Activated CD4-positive, alpha-beta memory T cell treated with anti-CD3 and anti-CD28 coated beads, Interleukin-2, amount 10 ng/mL, durations not matched to agents 7 days and 5 days (primary cell): Measurements from ENCODE around the gene MRPS18A. TPM values are rescaled to one million over a fixed set of nuclear protein-coding genes. Genes with fewer than 3 reads are reported as not detected.
A peak's percentile ranks its signal among the peaks of the same experiment; 100 is the strongest.
"Not testable (repeated sequence)": the region's sequence is repeated elsewhere in the genome, so short reads cannot be mapped to it uniquely, and the experiment has no call there.

Experiments used
- CTCF ChIA-PET: fragments of 350-600 bp; sonication (Branson Sonifier 250); formaldehyde crosslinking; loops from one replicate; lab custom pipeline; 2021; ENCODE audit warnings: antibody characterized with exemption, inconsistent platforms; lab: Charles Lee
- POLR2A ChIA-PET: fragments of 350-600 bp; sonication (Branson Sonifier 250); formaldehyde crosslinking; loops from one replicate; lab custom pipeline; 2021; ENCODE audit warnings: antibody characterized with exemption; lab: Charles Lee
- DNase-seq: peaks from one replicate; pipeline ENCODE4 v3.0.0-alpha.2; 2020
- H3K27ac Mint-ChIP-seq: one replicate; pipeline ENCODE4 v1.8.0; 2021; ENCODE audit warnings: mild to moderate bottlenecking, mixed read lengths
- H3K27me3 Mint-ChIP-seq: one replicate; pipeline ENCODE4 v1.8.0; 2021; ENCODE audit warnings: mixed read lengths
- H3K36me3 Mint-ChIP-seq: one replicate; pipeline ENCODE4 v1.8.0; 2021; ENCODE audit warnings: low read depth, mixed read lengths
- H3K4me1 Mint-ChIP-seq: one replicate; pipeline ENCODE4 v1.8.0; 2021; ENCODE audit warnings: mixed read lengths
- H3K4me3 Mint-ChIP-seq: one replicate; pipeline ENCODE4 v1.8.0; 2021; ENCODE audit warnings: mild to moderate bottlenecking, mixed read lengths
- H3K9me3 Mint-ChIP-seq: one replicate; pipeline ENCODE4 v1.8.0; 2021; ENCODE audit warnings: mixed read lengths
- total RNA-seq, 2 experiments: library from RNA; stranded (reverse); gene quantifications; one replicate each; pipeline ENCODE4 v1.2.3, GENCODE V29; 2021

Gene MRPS18A
- total RNA-seq, 2 experiments from 2014 or later: 38.5 to 40.5 TPM

GRCh38 chr6:43671011-43671800 lies 16.4 kb downstream of the MRPS18A start:
- no peaks in the 10 kb centered on the region for H3K27me3 Mint-ChIP-seq
- peaks cover 41% of the 10 kb centered on the region for H3K4me1 Mint-ChIP-seq
- no peaks in the 10 kb centered on the region for H3K9me3 Mint-ChIP-seq
- POLR2A ChIA-PET: interaction anchor here (1.3 to 2.0 kb wide), 3 partner anchors 14 to 35 kb away, joined by 3 to 23 read pairs (median 11); partner anchors contain the start of genes MAD2L1BP and MRPS18A
- DNase-seq: no peak
- CTCF ChIA-PET: interaction anchor here (0.6 to 3.7 kb wide), 6 partner anchors 34 to 408 kb away, joined by 3 to 22 read pairs (median 6); partner anchors contain the start of gene GTPBP2
- peak overlapping the region; percentile 83 for H3K27ac Mint-ChIP-seq
- H3K4me3 Mint-ChIP-seq: no peak overlapping the region
- H3K36me3 Mint-ChIP-seq: peaks cover 42% of the 10 kb centered on the region

- no peak overlapping the region for H3K4me3 Mint-ChIP-seq
- POLR2A ChIA-PET: interaction anchor here (1.3 to 2.2 kb wide), 4 partner anchors 10 to 34 kb away, joined by 3 to 23 read pairs (median 8); partner anchors contain the start of genes MAD2L1BP and MRPS18A
Measured at GRCh38 chr6:43670623-43670986, 17.0 kb downstream of the MRPS18A start.

GRCh38 chr6:43669922-43670622 lies 17.5 kb downstream of the MRPS18A start:
- Mint-ChIP-seq H3K4me3 (no peak overlapping the region), H3K36me3 (peaks cover 36% of the 10 kb centered on the region), H3K4me1 (peaks cover 41% of the 10 kb centered on the region), H3K9me3 (no peaks in the 10 kb centered on the region), H3K27ac (peak overlapping the region; percentile 83), H3K27me3 (peaks cover 1% of the 10 kb centered on the region)
- ChIA-PET POLR2A (interaction anchor here (0.6 to 2.2 kb wide), 5 partner anchors 11 to 118 kb away, joined by 3 to 23 read pairs (median 5); partner anchors contain the start of genes GTPBP2, MAD2L1BP and MRPS18A), CTCF (interaction anchor here (1.1 to 3.7 kb wide), 9 partner anchors 15 to 409 kb away, joined by 3 to 22 read pairs (median 6); partner anchors contain the start of genes GTPBP2 and MRPS18A)
- DNase-seq: peak; percentile 62

More at GRCh38 chr6:43670623-43670986, 17.0 kb downstream of the MRPS18A start:
- CTCF ChIA-PET: interaction anchor here (1.1 to 3.7 kb wide), 9 partner anchors 14 to 408 kb away, joined by 3 to 22 read pairs (median 6); partner anchors contain the start of genes GTPBP2 and MRPS18A
- Mint-ChIP-seq H3K27me3 (peaks cover 1% of the 10 kb centered on the region), H3K36me3 (peaks cover 38% of the 10 kb centered on the region), H3K4me1 (peaks cover 41% of the 10 kb centered on the region), H3K27ac (peak overlapping the region; percentile 83), H3K9me3 (no peaks in the 10 kb centered on the region)
- DNase-seq: no peak

- Mint-ChIP-seq H3K27me3 (peaks cover 6% of the 10 kb centered on the region), H3K4me3 (no peak overlapping the region), H3K4me1 (peaks cover 41% of the 10 kb centered on the region), H3K27ac (peak overlapping the region; percentile 83), H3K9me3 (no peaks in the 10 kb centered on the region), H3K36me3 (peaks cover 29% of the 10 kb centered on the region)
- CTCF ChIA-PET: interaction anchor here (1.1 to 3.7 kb wide), 10 partner anchors 16 to 410 kb away, joined by 3 to 22 read pairs (median 8); partner anchors contain the start of genes MRPS18A and VEGFA
- no peak for DNase-seq
- POLR2A ChIA-PET: interaction anchor here (0.6 to 2.2 kb wide), 5 partner anchors 11 to 119 kb away, joined by 3 to 23 read pairs (median 5); partner anchors contain the start of genes GTPBP2, MAD2L1BP and MRPS18A
Measured at GRCh38 chr6:43669050-43669921, 18.3 kb downstream of the MRPS18A start.

- CTCF ChIA-PET: interaction anchor here (0.8 to 3.7 kb wide), 19 partner anchors 9 to 410 kb away, joined by 3 to 22 read pairs (median 4); partner anchors contain the start of genes GTPBP2, MRPS18A and VEGFA
- peak; percentile 53 for DNase-seq
- no peaks in the 10 kb centered on the region for H3K9me3 Mint-ChIP-seq
- H3K4me1 Mint-ChIP-seq: peaks cover 41% of the 10 kb centered on the region
- peak overlapping the region; percentile 49 for H3K27ac Mint-ChIP-seq
- peaks cover 7% of the 10 kb centered on the region for H3K27me3 Mint-ChIP-seq
- POLR2A ChIA-PET: interaction anchor here (1.1 to 2.2 kb wide), 4 partner anchors 12 to 39 kb away, joined by 3 to 9 read pairs (median 4); partner anchors contain the start of gene GTPBP2
- peaks cover 22% of the 10 kb centered on the region for H3K36me3 Mint-ChIP-seq
- H3K4me3 Mint-ChIP-seq: no peak overlapping the region
Measured at GRCh38 chr6:43668151-43669028, 19.2 kb downstream of the MRPS18A start.

- H3K4me3 Mint-ChIP-seq: no peak overlapping the region
- CTCF ChIA-PET: interaction anchor here (0.8 to 3.7 kb wide), 23 partner anchors 10 to 411 kb away, joined by 3 to 22 read pairs (median 4); partner anchors contain the start of genes GTPBP2, MAD2L1BP, MRPS18A and VEGFA
- peaks cover 19% of the 10 kb centered on the region for H3K36me3 Mint-ChIP-seq
- no peak overlapping the region for H3K27ac Mint-ChIP-seq
- no peaks in the 10 kb centered on the region for H3K9me3 Mint-ChIP-seq
- peaks cover 46% of the 10 kb centered on the region for H3K4me1 Mint-ChIP-seq
- POLR2A ChIA-PET: interaction anchor here (0.6 to 1.4 kb wide), 5 partner anchors 31 to 412 kb away, joined by 3 to 9 read pairs (median 3); partner anchors contain the start of gene GTPBP2
- H3K27me3 Mint-ChIP-seq: peaks cover 7% of the 10 kb centered on the region
- peak; percentile 82 for DNase-seq
Measured at GRCh38 chr6:43667245-43668150, 20.1 kb downstream of the MRPS18A start.

GRCh38 chr6:43666196-43666920 lies 21.2 kb downstream of the MRPS18A start:
- Mint-ChIP-seq H3K36me3 (peaks cover 11% of the 10 kb centered on the region), H3K9me3 (no peaks in the 10 kb centered on the region), H3K27ac (no peak overlapping the region), H3K4me1 (peaks cover 54% of the 10 kb centered on the region), H3K27me3 (peaks cover 7% of the 10 kb centered on the region), H3K4me3 (no peak overlapping the region)
- CTCF ChIA-PET: interaction anchor here (0.5 to 3.6 kb wide), 10 partner anchors 13 to 413 kb away, joined by 3 to 22 read pairs (median 8); partner anchors contain the start of genes MAD2L1BP, MRPS18A and VEGFA
- DNase-seq: no peak
- POLR2A ChIA-PET: interaction anchor here (0.7 to 3.4 kb wide), 5 partner anchors 10 to 409 kb away, joined by 3 to 10 read pairs (median 4); partner anchors contain the start of genes GTPBP2 and MAD2L1BP

- ChIA-PET POLR2A (interaction anchor here (1.0 to 3.4 kb wide), 4 partner anchors 9 to 410 kb away, joined by 3 to 10 read pairs (median 4); partner anchors contain the start of gene MAD2L1BP), CTCF (interaction anchor here (1.2 to 2.3 kb wide), 3 partner anchors 12 to 414 kb away, joined by 3 to 15 read pairs (median 11); partner anchors contain the start of gene MAD2L1BP)
- peaks cover 4% of the 10 kb centered on the region for H3K9me3 Mint-ChIP-seq
Measured at GRCh38 chr6:43665376-43665775, 22.2 kb downstream of the MRPS18A start.

GRCh38 chr6:43662948-43663347 lies 24.6 kb downstream of the MRPS18A start:
- ChIA-PET CTCF (interaction anchor here (0.6 to 1.4 kb wide), 2 partner anchors 106 to 571 kb away, joined by 3 to 8 read pairs; no protein-coding TSS in a partner anchor), POLR2A (interaction anchor here (1.8 kb wide), 1 partner anchor 33 kb away, joined by 7 read pairs; the partner anchor contains the start of gene GTPBP2)
- not testable (repeated sequence) for H3K36me3 Mint-ChIP-seq, H3K9me3 Mint-ChIP-seq, DNase-seq, H3K27ac Mint-ChIP-seq, H3K4me3 Mint-ChIP-seq
- H3K4me1 Mint-ChIP-seq: peaks cover 20% of the 10 kb centered on the region
- peaks cover 16% of the 10 kb centered on the region for H3K27me3 Mint-ChIP-seq

More at GRCh38 chr6:43665376-43665775, 22.2 kb downstream of the MRPS18A start:
- peaks cover 4% of the 10 kb centered on the region for H3K36me3 Mint-ChIP-seq
- H3K4me1 Mint-ChIP-seq: peaks cover 45% of the 10 kb centered on the region
- DNase-seq: no peak
- no peak overlapping the region for H3K27ac Mint-ChIP-seq
- H3K27me3 Mint-ChIP-seq: peaks cover 12% of the 10 kb centered on the region
- H3K4me3 Mint-ChIP-seq: no peak overlapping the region
